ENCODE measurements around the gene BTBD9.

The BTBD9 gene

GRCh38 chr6:38156818-38157565 is 482.7 kb downstream of the BTBD9 start:
- Histone ChIP-seq H3K9me3 (ENCODE audit: control insufficient read depth, insufficient read depth, low read length) (no peaks in the 10 kb centered on the region), H3K9me2 (replicated peaks; ENCODE audit: control insufficient read depth, low read length) (no peaks in the 10 kb centered on the region), H3K4me3 (ENCODE audit: low read length) (no peak overlapping the region), H3K36me3 (ENCODE audit: control insufficient read depth, low read length) (no peaks in the 10 kb centered on the region), H3F3A (ENCODE audit: control insufficient read depth, insufficient read depth) (no peaks in the 10 kb centered on the region), H4K20me1 (ENCODE audit: control insufficient read depth, insufficient read depth, low read depth, low read length) (no peaks in the 10 kb centered on the region), H3K79me2 (ENCODE audit: control insufficient read depth, low read length) (no peaks in the 10 kb centered on the region), H3K4me2 (ENCODE audit: low read length) (no peak overlapping the region), H3K4me1 (ENCODE audit: control insufficient read depth, low read length) (peaks cover 12% of the 10 kb centered on the region; the same call in 1 of the 2 replicates), H3K27me3 (ENCODE audit: control insufficient read depth, low read length) (no peaks in the 10 kb centered on the region), H3K27ac (ENCODE audit: low read depth, low read length) (no peak overlapping the region)
- TF ChIP-seq CTCF (IDR thresholded peaks at IDR 0.05; ENCODE audit: low read depth, low read length, poor library complexity, severe bottlenecking) (no peak), EZH2phosphoT487 (IDR thresholded peaks at IDR 0.05; ENCODE audit: borderline replicate concordance, low read length) (no peak)

GRCh38 chr6:38155621-38156204 is 484.0 kb downstream of the BTBD9 start:
- Histone ChIP-seq H4K20me1 (ENCODE audit: control insufficient read depth, insufficient read depth, low read depth, low read length) (no peaks in the 10 kb centered on the region), H3K79me2 (ENCODE audit: control insufficient read depth, low read length) (no peaks in the 10 kb centered on the region), H3K4me3 (ENCODE audit: low read length) (no peak overlapping the region), H3K27ac (ENCODE audit: low read depth, low read length) (no peak overlapping the region), H3K4me2 (ENCODE audit: low read length) (no peak overlapping the region), H3K9me2 (replicated peaks; ENCODE audit: control insufficient read depth, low read length) (no peaks in the 10 kb centered on the region), H3K4me1 (ENCODE audit: control insufficient read depth, low read length) (peaks cover 12% of the 10 kb centered on the region; the same call in 1 of the 2 replicates), H3K27me3 (ENCODE audit: control insufficient read depth, low read length) (no peaks in the 10 kb centered on the region), H3F3A (ENCODE audit: control insufficient read depth, insufficient read depth) (no peaks in the 10 kb centered on the region), H3K9me3 (ENCODE audit: control insufficient read depth, insufficient read depth, low read length) (no peaks in the 10 kb centered on the region), H3K36me3 (ENCODE audit: control insufficient read depth, low read length) (no peaks in the 10 kb centered on the region)
- TF ChIP-seq CTCF (IDR thresholded peaks at IDR 0.05; ENCODE audit: low read depth, low read length, poor library complexity, severe bottlenecking) (no peak), EZH2phosphoT487 (IDR thresholded peaks at IDR 0.05; ENCODE audit: borderline replicate concordance, low read length) (no peak)

- H3K4me2 ChIP-seq (ENCODE audit: low read length): no peak overlapping the region
Observed at GRCh38 chr6:38155144-38155543, 484.6 kb downstream of the BTBD9 start.

More at GRCh38 chr6:38155144-38155543, 484.6 kb downstream of the BTBD9 start:
- no peak for TF ChIP-seq CTCF (IDR thresholded peaks at IDR 0.05; ENCODE audit: low read depth, low read length, poor library complexity, severe bottlenecking)
- no peak for TF ChIP-seq EZH2phosphoT487 (IDR thresholded peaks at IDR 0.05; ENCODE audit: borderline replicate concordance, low read length)
- no peak overlapping the region for H3K27ac ChIP-seq (ENCODE audit: low read depth, low read length)
- no peaks in the 10 kb centered on the region for H3K36me3 ChIP-seq (ENCODE audit: control insufficient read depth, low read length)
- no peak overlapping the region for H3K4me3 ChIP-seq (ENCODE audit: low read length)
- H3F3A ChIP-seq (ENCODE audit: control insufficient read depth, insufficient read depth): no peaks in the 10 kb centered on the region
- H3K9me3 ChIP-seq (ENCODE audit: control insufficient read depth, insufficient read depth, low read length): no peaks in the 10 kb centered on the region
- H4K20me1 ChIP-seq (ENCODE audit: control insufficient read depth, insufficient read depth, low read depth, low read length): no peaks in the 10 kb centered on the region
- H3K27me3 ChIP-seq (ENCODE audit: control insufficient read depth, low read length): no peaks in the 10 kb centered on the region
- H3K79me2 ChIP-seq (ENCODE audit: control insufficient read depth, low read length): no peaks in the 10 kb centered on the region
- H3K4me1 ChIP-seq (ENCODE audit: control insufficient read depth, low read length): peaks cover 12% of the 10 kb centered on the region; the same call in 1 of the 2 replicates
- no peaks in the 10 kb centered on the region for H3K9me2 ChIP-seq (replicated peaks; ENCODE audit: control insufficient read depth, low read length)

Measured in DOHH2 (cell line).